HCT116 (cell line): Measurements from ENCODE around the gene HDAC7. TPM values are rescaled to one million over a fixed set of nuclear protein-coding genes. Genes with fewer than 3 reads are reported as not detected.
A peak's percentile ranks its signal among the peaks of the same experiment; 100 is the strongest.

Source experiments
- ATAC-seq: fragments of 200-7000 bp; cut with Tn5 transposase; 2 replicates; pipeline ENCODE4 v1.9.1; 2020; ENCODE audit warnings: mild to moderate bottlenecking, moderate library complexity
- BruUV-seq: library from RNA; stranded (reverse); fragments of 400-500 nt; replicated peaks from 2 replicates; lab custom pipeline; 2021; lab: Mats Ljungman, UMichigan
- CTCF ChIA-PET: fragments of 300-600 bp; sonication (Branson Sonifier 250); formaldehyde crosslinking; loops from one replicate; lab custom pipeline; 2021; ENCODE audit warnings: antibody characterized with exemption; lab: Charles Lee
- POLR2A ChIA-PET: fragments of 300-600, 350-600 bp; sonication (Branson Sonifier 250); formaldehyde crosslinking; loops from one replicate; lab custom pipeline; 2021; ENCODE audit warnings: antibody characterized with exemption; lab: Charles Lee
- RAD21 ChIA-PET, 2 experiments: fragments of 300-600 bp; sonication (Branson Sonifier 250); formaldehyde crosslinking; loops; one replicate each; lab custom pipeline; 2023; ENCODE audit warnings: low total read pairs in 2 of 2; ENCODE audit not compliant: uncharacterized antibody in 2 of 2, unreplicated experiment in 2 of 2, low non-redundant PET in 1 of 2; lab: Charles Lee
- DNase-seq: peaks from one replicate; pipeline ENCODE4 v3.0.0-alpha.2; 2010; ENCODE audit warnings: low read depth, low spot score
- H2AFZ ChIP-seq: fragments of 200-600 bp; shearing (Covaris generic), sonication (generic); 2 replicates; pipeline ENCODE4 v1.6.1; 2017; ENCODE audit warnings: low read depth, mixed run types, mixed read lengths, antibody characterized with exemption, low read length; ENCODE audit not compliant: poor library complexity, severe bottlenecking
- H3K27ac ChIP-seq: 2 replicates; pipeline ENCODE4 v1.5.1; 2012; ENCODE audit warnings: low read depth, low read length
- H3K27me3 ChIP-seq: fragments of 200-600 bp; sonication (generic); 2 replicates; pipeline ENCODE4 v1.6.1; 2016; ENCODE audit warnings: mixed run types, low read length, mixed read lengths; ENCODE audit not compliant: insufficient read depth
- H3K36me3 ChIP-seq, 2 experiments: fragments of 200-500 bp in 1 of 2; fragments of 200-600 bp in 1 of 2; sonication (Bioruptor generic) in 1 of 2; sonication (generic) in 1 of 2; 2 replicates each; pipeline versions ENCODE4 v1.5.1 to v1.6.1; 2014 to 2016; ENCODE audit warnings: low read length in 2 of 2, inconsistent platforms in 1 of 2, mixed read lengths in 1 of 2, mixed run types in 1 of 2; ENCODE audit not compliant: insufficient read depth in 2 of 2, control insufficient read depth in 1 of 2
- H3K4me1 ChIP-seq, 2 experiments: fragments of 200-600 bp in 1 of 2; sonication (generic) in 1 of 2; 2 replicates each; pipeline versions ENCODE4 v1.5.1 to v1.6.1; 2012 to 2017; ENCODE audit warnings: low read length in 2 of 2, inconsistent platforms in 1 of 2, mild to moderate bottlenecking in 1 of 2, mixed read lengths in 1 of 2, mixed run types in 1 of 2, moderate library complexity in 1 of 2; ENCODE audit not compliant: insufficient read depth in 2 of 2, control insufficient read depth in 1 of 2
- H3K4me2 ChIP-seq: fragments of 200-600 bp; sonication (generic); 2 replicates; pipeline ENCODE4 v1.6.1; 2017; ENCODE audit warnings: mixed run types, low read length, mixed read lengths
- H3K4me3 ChIP-seq, 2 experiments: fragments of 200-600 bp in 1 of 2; sonication (generic) in 1 of 2; replicated peaks in 1 of 2; 2 replicates each; pipeline ENCODE4 v1.5.1; 2011 to 2016; ENCODE audit warnings: low read length in 2 of 2, control low read depth in 1 of 2, low read depth in 1 of 2, mild to moderate bottlenecking in 1 of 2, mixed read lengths in 1 of 2, mixed run types in 1 of 2
- H3K79me2 ChIP-seq: fragments of 200-600 bp; sonication (generic); 2 replicates; pipeline ENCODE4 v1.6.1; 2017; ENCODE audit warnings: mild to moderate bottlenecking, mixed run types, low read length, moderate library complexity, mixed read lengths; ENCODE audit not compliant: insufficient read depth
- H3K9ac ChIP-seq: fragments of 200-600 bp; sonication (generic); 2 replicates; pipeline ENCODE4 v1.6.1; 2016; ENCODE audit warnings: low read length, mixed read lengths
- H3K9me2 ChIP-seq: fragments of 200-600 bp; sonication (generic), shearing (Covaris generic); 2 replicates; pipeline ENCODE4 v1.6.1; 2017; ENCODE audit warnings: mixed run types, mild to moderate bottlenecking, moderate library complexity; ENCODE audit not compliant: insufficient read depth
- H3K9me3 ChIP-seq, 2 experiments: fragments of 200-500 bp in 1 of 2; fragments of 200-600 bp in 1 of 2; sonication (Bioruptor generic) in 1 of 2; sonication (generic) in 1 of 2; 2 replicates each; pipeline ENCODE4 v1.6.1; 2014 to 2017; ENCODE audit warnings: low read length in 2 of 2, mixed read lengths in 2 of 2, inconsistent platforms in 1 of 2, low read depth in 1 of 2, mild to moderate bottlenecking in 1 of 2, mixed run types in 1 of 2, moderate library complexity in 1 of 2; ENCODE audit not compliant: control insufficient read depth in 1 of 2, insufficient read depth in 1 of 2
- H4K20me1 ChIP-seq: fragments of 200-600 bp; sonication (generic), shearing (Covaris generic); 2 replicates; pipeline ENCODE4 v1.6.1; 2017; ENCODE audit warnings: mixed run types, mild to moderate bottlenecking, moderate library complexity; ENCODE audit not compliant: insufficient read depth
- CEBPB ChIP-seq: IDR thresholded peaks from 2 replicates; pipeline ENCODE4 v1.6.1; 2012; ENCODE audit warnings: low read depth
- CTCF ChIP-seq, 3 experiments: fragments of 200-600 bp in 1 of 3; sonication (generic) in 1 of 3; IDR thresholded peaks in 2 of 3; conservative IDR thresholded peaks in 1 of 3; 2 replicates each; pipeline ENCODE4 v1.5.1; 2012 to 2017; ENCODE audit warnings: low read depth in 2 of 3, low read length in 2 of 3, antibody characterized with exemption in 1 of 3, borderline replicate concordance in 1 of 3, control low read depth in 1 of 3, mild to moderate bottlenecking in 1 of 3, mixed read lengths in 1 of 3, mixed run types in 1 of 3, moderate library complexity in 1 of 3; ENCODE audit not compliant: insufficient read depth in 1 of 3
- POLR2A ChIP-seq: IDR thresholded peaks from 2 replicates; pipeline ENCODE4 v1.7.0; 2011; ENCODE audit warnings: borderline replicate concordance; ENCODE audit not compliant: insufficient read depth, insufficient read length; ENCODE audit errors: extremely low read depth
- REST ChIP-seq: IDR thresholded peaks from 2 replicates; pipeline ENCODE4 v1.6.1; 2012; ENCODE audit warnings: low read depth
- ZBTB33 ChIP-seq: IDR thresholded peaks from 2 replicates; pipeline ENCODE4 v1.6.1; 2011; ENCODE audit warnings: mild to moderate bottlenecking, low read length, moderate library complexity; ENCODE audit not compliant: insufficient replicate concordance; ENCODE audit errors: extremely low read depth
- ZNF274 ChIP-seq: fragments of 200-500 bp; sonication (Bioruptor generic); IDR thresholded peaks from 2 replicates; pipeline ENCODE4 v1.6.1; 2014; ENCODE audit warnings: mild to moderate bottlenecking, low read depth, low read length, inconsistent platforms
- intact Hi-C: fragments of 100-400 bp; cut with micrococcal nuclease; formaldehyde crosslinking; loops from 2 replicates; pipeline ENCODE4 v1.10.0; 2022
- total RNA-seq: library from RNA; stranded (reverse); gene quantifications from one replicate; pipeline ENCODE4 v1.2.1, GENCODE V29; 2021; ENCODE audit not compliant: unreplicated experiment

The HDAC7 gene
- total RNA-seq, 1 experiment from 2014 or later: 38.1 TPM

- no peaks in the 10 kb centered on the region for H4K20me1 ChIP-seq
- H3K9me2 ChIP-seq: no peaks in the 10 kb centered on the region
- peak overlapping the region; percentile 100 for H3K4me2 ChIP-seq
- no peak for TF ChIP-seq POLR2A
- peak in 2 of 3 experiments; percentile 3 to 38; a peak in 2 of 6 replicates for TF ChIP-seq CTCF (IDR thresholded peaks at IDR 0.05 in 2 of 3, conservative IDR thresholded peaks at IDR 0.05 in 1 of 3; ENCODE audit: borderline replicate concordance in 1 of 3, insufficient read depth in 1 of 3, low read depth in 2 of 3, low read length in 2 of 3)
- H3K9me3 ChIP-seq: no peaks in the 10 kb centered on the region
- intact Hi-C loops: no loop called here
- no peak overlapping the region for H2AFZ ChIP-seq
- no peak for ATAC-seq
- RAD21 ChIA-PET: no interaction called here
- no peak for DNase-seq
- no peaks in the 10 kb centered on the region for H3K27me3 ChIP-seq
- H3K27ac ChIP-seq: peak overlapping the region; percentile 98
- peaks cover 43 to 85% of the 10 kb centered on the region in 2 experiments for H3K4me1 ChIP-seq
- H3K9ac ChIP-seq: no peak overlapping the region
- no peaks in the 10 kb centered on the region for H3K36me3 ChIP-seq
- H3K4me3 ChIP-seq: no peak overlapping the region
- H3K79me2 ChIP-seq: peaks cover 66% of the 10 kb centered on the region
- no TSS peak for BruUV-seq
- CTCF ChIA-PET: interaction anchor here (1.1 to 2.9 kb wide), 2 partner anchors 18 to 20 kb away, joined by 3 to 26 read pairs; no protein-coding TSS in a partner anchor
- POLR2A ChIA-PET: interaction anchor here (2.2 kb wide), 1 partner anchor 11 kb away, joined by 8 read pairs; no protein-coding TSS in a partner anchor
Measured at GRCh38 chr12:47818007-47818376, 1.7 kb downstream of the HDAC7 start.

GRCh38 chr12:47817272-47818006 is 2.3 kb downstream of the HDAC7 start:
- no peaks in the 10 kb centered on the region for H3K27me3 ChIP-seq
- TSS peak; percentile 47 for BruUV-seq
- H3K4me3 ChIP-seq: no peak overlapping the region
- no peak for TF ChIP-seq ZNF274
- no peak for TF ChIP-seq ZBTB33
- no peak for TF ChIP-seq REST
- TF ChIP-seq CEBPB: no peak
- no peak for TF ChIP-seq POLR2A

More at GRCh38 chr12:47817272-47818006, 2.3 kb downstream of the HDAC7 start:
- H3K36me3 ChIP-seq: no peaks in the 10 kb centered on the region
- H3K4me1 ChIP-seq: peaks cover 45 to 90% of the 10 kb centered on the region in 2 experiments
- peaks cover 71% of the 10 kb centered on the region for H3K79me2 ChIP-seq
- POLR2A ChIA-PET: interaction anchor here (2.2 kb wide), 1 partner anchor 12 kb away, joined by 8 read pairs; no protein-coding TSS in a partner anchor
- peak overlapping the region; percentile 36 for H3K27ac ChIP-seq
- DNase-seq: no peak
- H4K20me1 ChIP-seq: no peaks in the 10 kb centered on the region
- intact Hi-C loops: no loop called here
- no peaks in the 10 kb centered on the region for H3K9me3 ChIP-seq
- H2AFZ ChIP-seq: no peak overlapping the region
- H3K9me2 ChIP-seq: no peaks in the 10 kb centered on the region
- H3K4me2 ChIP-seq: peak overlapping the region; percentile 100
- ATAC-seq: no peak
- RAD21 ChIA-PET: no interaction called here
- no peak overlapping the region for H3K9ac ChIP-seq
- CTCF ChIA-PET: interaction anchor here (1.1 to 2.9 kb wide), 3 partner anchors 11 to 21 kb away, joined by 3 to 26 read pairs (median 7); no protein-coding TSS in a partner anchor
